ENCODE data around the gene ATP10A.

Gene ATP10A

GRCh38 chr15:25800761-25801515, 62.2 kb downstream of the ATP10A start:
- Histone ChIP-seq H3K4me3 (no peak overlapping the region), H3K27ac (peak overlapping the region; percentile 88 to 91)
- peak; percentile 68 for DNase-seq (ENCODE audit: low spot score)
- TF ChIP-seq, protein P1, sequence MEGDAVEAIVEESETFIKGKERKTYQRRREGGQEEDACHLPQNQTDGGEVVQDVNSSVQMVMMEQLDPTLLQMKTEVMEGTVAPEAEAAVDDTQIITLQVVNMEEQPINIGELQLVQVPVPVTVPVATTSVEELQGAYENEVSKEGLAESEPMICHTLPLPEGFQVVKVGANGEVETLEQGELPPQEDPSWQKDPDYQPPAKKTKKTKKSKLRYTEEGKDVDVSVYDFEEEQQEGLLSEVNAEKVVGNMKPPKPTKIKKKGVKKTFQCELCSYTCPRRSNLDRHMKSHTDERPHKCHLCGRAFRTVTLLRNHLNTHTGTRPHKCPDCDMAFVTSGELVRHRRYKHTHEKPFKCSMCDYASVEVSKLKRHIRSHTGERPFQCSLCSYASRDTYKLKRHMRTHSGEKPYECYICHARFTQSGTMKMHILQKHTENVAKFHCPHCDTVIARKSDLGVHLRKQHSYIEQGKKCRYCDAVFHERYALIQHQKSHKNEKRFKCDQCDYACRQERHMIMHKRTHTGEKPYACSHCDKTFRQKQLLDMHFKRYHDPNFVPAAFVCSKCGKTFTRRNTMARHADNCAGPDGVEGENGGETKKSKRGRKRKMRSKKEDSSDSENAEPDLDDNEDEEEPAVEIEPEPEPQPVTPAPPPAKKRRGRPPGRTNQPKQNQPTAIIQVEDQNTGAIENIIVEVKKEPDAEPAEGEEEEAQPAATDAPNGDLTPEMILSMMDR (IDR thresholded peaks at IDR 0.05) = no peak

GRCh38 chr15:25799906-25800700, 63.0 kb downstream of the ATP10A start:
- TF ChIP-seq, protein P1 (IDR thresholded peaks at IDR 0.05) = no peak
- peak overlapping the region; percentile 88 to 91 for H3K27ac ChIP-seq
- peak; percentile 68 for DNase-seq (ENCODE audit: low spot score)
- no peak overlapping the region for H3K4me3 ChIP-seq

GRCh38 chr15:25797936-25798901, 64.9 kb downstream of the ATP10A start:
- peak; percentile 69 for DNase-seq (ENCODE audit: low spot score)
- Histone ChIP-seq H3K27ac (peak overlapping the region; percentile 90 to 91), H3K4me3 (peak overlapping the region; percentile 27)
- TF ChIP-seq, protein P1 (IDR thresholded peaks at IDR 0.05) = no peak

DNA sequence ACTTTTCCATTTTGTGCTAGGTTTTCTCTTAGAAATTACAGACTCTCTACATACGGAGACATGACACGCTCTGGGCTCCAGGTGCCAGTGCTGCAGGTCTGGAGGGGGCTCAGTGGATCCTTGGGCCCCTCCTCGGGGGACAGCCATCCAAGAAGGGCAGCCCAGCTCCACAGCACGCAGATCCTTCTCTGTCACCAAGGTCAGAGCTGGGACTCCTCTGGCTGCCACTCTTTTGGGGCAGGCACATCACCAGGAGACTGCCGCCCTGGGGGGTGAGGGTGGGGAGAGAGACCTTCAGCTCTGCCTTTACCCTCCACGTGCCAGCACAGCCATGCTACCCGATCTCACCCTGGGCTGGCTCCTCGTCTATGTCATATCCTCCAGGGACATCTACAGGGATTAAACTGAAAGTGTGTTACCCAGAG, 65.6 kb downstream of the ATP10A start:
- Histone ChIP-seq H3K27ac (peak overlapping the region; percentile 90 to 91), H3K4me3 (peak overlapping the region; percentile 27)
- TF ChIP-seq, protein P1 (IDR thresholded peaks at IDR 0.05) = no peak
- peak; percentile 75 for DNase-seq (ENCODE audit: low spot score)

GRCh38 chr15:25797035-25797434, 66.1 kb downstream of the ATP10A start:
- H3K27ac ChIP-seq = peak overlapping the region; percentile 90 to 91
- DNase-seq (ENCODE audit: low spot score) = no peak
- TF ChIP-seq, protein P1 (IDR thresholded peaks at IDR 0.05) = no peak
- H3K4me3 ChIP-seq = peak overlapping the region; percentile 27

DNA sequence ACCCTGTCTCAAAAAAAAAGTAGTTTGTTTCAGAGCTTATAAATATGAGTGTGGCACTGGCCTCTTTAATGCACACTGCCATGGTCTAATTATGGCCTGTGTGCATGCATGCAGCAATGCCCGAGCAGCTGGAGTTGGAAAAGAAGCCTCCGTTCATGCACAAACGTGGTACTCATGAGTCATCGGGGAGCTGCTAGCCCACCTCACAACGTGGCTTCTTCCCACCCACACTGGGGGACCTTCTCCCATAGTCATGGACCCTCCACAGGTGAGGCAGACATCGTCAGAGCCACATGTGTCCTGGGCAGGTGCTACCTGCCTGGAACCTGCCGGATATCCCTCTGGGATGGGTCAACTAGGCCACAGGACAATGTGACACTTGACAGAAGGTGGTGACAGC, 66.7 kb downstream of the ATP10A start:
- TF ChIP-seq, protein P1 (IDR thresholded peaks at IDR 0.05) = no peak
- Histone ChIP-seq H3K4me3 (no peak overlapping the region), H3K27ac (peak overlapping the region; percentile 90 to 91)
- DNase-seq (ENCODE audit: low spot score) = peak; percentile 73
